ENCODE measurements around the gene IER2.
"Not testable (repeated sequence)": the region's sequence is repeated elsewhere in the genome, so short reads cannot be mapped to it uniquely, and the experiment has no call there.

The IER2 gene

DNA sequence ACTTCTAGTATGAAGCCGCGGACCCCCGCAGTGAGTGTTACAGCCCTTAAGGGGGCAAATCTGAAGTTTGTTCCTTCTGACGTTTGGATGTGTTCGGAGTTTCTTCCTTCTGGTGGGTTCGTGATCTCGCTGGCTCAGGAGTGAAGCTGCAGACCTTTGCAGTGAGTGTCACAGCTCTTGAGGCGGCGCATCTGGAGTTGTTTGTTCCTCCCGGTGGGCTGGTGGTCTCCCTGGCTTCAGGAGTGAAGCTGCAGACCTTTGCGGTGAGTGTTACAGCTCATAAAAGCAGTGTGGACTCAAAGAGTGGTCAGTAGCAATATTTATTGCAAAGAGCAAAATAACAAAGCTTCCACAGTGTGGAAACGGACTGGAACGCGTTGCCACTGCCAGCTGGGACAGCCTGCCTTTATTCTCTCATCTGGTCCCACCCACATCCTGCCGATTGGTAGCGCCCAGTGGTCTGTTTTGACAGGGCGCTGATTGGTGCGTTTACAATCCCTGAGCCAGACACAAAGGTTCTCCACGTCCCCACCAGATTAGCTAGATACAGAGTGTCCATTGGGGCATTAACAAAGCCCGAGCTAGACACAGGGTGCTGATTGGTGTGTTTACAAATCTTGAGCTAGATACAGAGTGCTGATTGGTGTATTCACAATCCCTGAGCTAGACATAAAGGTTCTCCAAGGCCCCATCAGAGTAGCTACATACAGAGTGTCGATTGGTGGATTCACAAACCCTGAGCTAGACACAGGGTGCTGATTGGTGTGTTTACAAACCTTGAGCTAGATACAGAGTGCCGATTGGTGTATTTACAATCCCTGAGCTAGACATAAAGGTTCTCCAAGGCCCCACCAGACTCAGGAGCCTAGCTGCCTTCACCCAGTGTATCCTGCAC lies 35.8 kb downstream of the IER2 start:
- H2BK120ac ChIP-seq (ENCODE audit: low read depth, low read length); DNase-seq; H3K4me2 ChIP-seq (ENCODE audit: low read length, poor library complexity, severe bottlenecking); H4K8ac ChIP-seq (ENCODE audit: low read length); H2AK5ac ChIP-seq (ENCODE audit: low read length, severe bottlenecking); H3K27me3 ChIP-seq (ENCODE audit: control insufficient read depth in 1 of 2, insufficient read depth in 1 of 2, low read length in 2 of 2); H3K4ac ChIP-seq (ENCODE audit: low read depth in 1 of 2, low read length in 2 of 2); H2AFZ ChIP-seq (ENCODE audit: low read depth, low read length); H3K4me3 ChIP-seq (ENCODE audit: insufficient read depth in 1 of 2, low read depth in 1 of 2, low read length in 2 of 2); H3K14ac ChIP-seq (ENCODE audit: low read length in 2 of 2); H3K27ac ChIP-seq (ENCODE audit: low read length, poor library complexity, severe bottlenecking); H2BK12ac ChIP-seq (ENCODE audit: low read length in 2 of 2); H3K9ac ChIP-seq (ENCODE audit: low read length); H3K23ac ChIP-seq (ENCODE audit: low read length in 2 of 2); H3K36me3 ChIP-seq (ENCODE audit: control insufficient read depth in 1 of 2, insufficient read depth in 2 of 2, low read depth in 1 of 2, low read length in 2 of 2); H3K79me1 ChIP-seq (replicated peaks; ENCODE audit: low read length, poor library complexity, severe bottlenecking); H3K4me1 ChIP-seq (ENCODE audit: control insufficient read depth, insufficient read depth, low read depth, low read length); H4K91ac ChIP-seq (ENCODE audit: low read length); H3K9me3 ChIP-seq (ENCODE audit: control insufficient read depth, low read length); H3K18ac ChIP-seq (ENCODE audit: low read depth in 1 of 2, low read length in 2 of 2); H2BK5ac ChIP-seq (ENCODE audit: low read depth, low read length, poor library complexity, severe bottlenecking); H2BK15ac ChIP-seq (ENCODE audit: low read depth, poor library complexity, severe bottlenecking): not testable (repeated sequence)
- WGBS: 92% methylated on average over 21 of the region's 22 CpGs

- not testable (repeated sequence) for H3K23ac ChIP-seq (ENCODE audit: low read length in 2 of 2); H2AFZ ChIP-seq (ENCODE audit: low read depth, low read length); H3K4ac ChIP-seq (ENCODE audit: low read depth in 1 of 2, low read length in 2 of 2); H3K4me1 ChIP-seq (ENCODE audit: control insufficient read depth, insufficient read depth, low read depth, low read length); H2BK12ac ChIP-seq (ENCODE audit: low read length in 2 of 2); H3K27me3 ChIP-seq (ENCODE audit: control insufficient read depth in 1 of 2, insufficient read depth in 1 of 2, low read length in 2 of 2); H3K4me3 ChIP-seq (ENCODE audit: insufficient read depth in 1 of 2, low read depth in 1 of 2, low read length in 2 of 2); DNase-seq; H3K27ac ChIP-seq (ENCODE audit: low read length, poor library complexity, severe bottlenecking); H3K9ac ChIP-seq (ENCODE audit: low read length); H3K14ac ChIP-seq (ENCODE audit: low read length in 2 of 2); H3K4me2 ChIP-seq (ENCODE audit: low read length, poor library complexity, severe bottlenecking); H2AK5ac ChIP-seq (ENCODE audit: low read length, severe bottlenecking); H2BK120ac ChIP-seq (ENCODE audit: low read depth, low read length); H4K8ac ChIP-seq (ENCODE audit: low read length); H3K18ac ChIP-seq (ENCODE audit: low read depth in 1 of 2, low read length in 2 of 2); H3K9me3 ChIP-seq (ENCODE audit: control insufficient read depth, low read length); H2BK5ac ChIP-seq (ENCODE audit: low read depth, low read length, poor library complexity, severe bottlenecking); H4K91ac ChIP-seq (ENCODE audit: low read length); H2BK15ac ChIP-seq (ENCODE audit: low read depth, poor library complexity, severe bottlenecking); H3K36me3 ChIP-seq (ENCODE audit: control insufficient read depth in 1 of 2, insufficient read depth in 2 of 2, low read depth in 1 of 2, low read length in 2 of 2); H3K79me1 ChIP-seq (replicated peaks; ENCODE audit: low read length, poor library complexity, severe bottlenecking)
- 95% methylated on average over 38 of the region's 38 CpGs for WGBS
These were observed 36.5 kb downstream of the IER2 start for GRCh38 chr19:13186688-13187087.

GRCh38 chr19:13187419-13187818 lies 37.2 kb downstream of the IER2 start:
- Histone ChIP-seq H3K14ac (ENCODE audit: low read length in 2 of 2) (no peak overlapping the region), H3K27me3 (ENCODE audit: control insufficient read depth in 1 of 2, insufficient read depth in 1 of 2, low read length in 2 of 2) (no peaks in the 10 kb centered on the region), H2BK15ac (ENCODE audit: low read depth, poor library complexity, severe bottlenecking) (no peak overlapping the region), H4K8ac (ENCODE audit: low read length) (no peak overlapping the region), H2AFZ (ENCODE audit: low read depth, low read length) (no peak overlapping the region), H3K4me2 (ENCODE audit: low read length, poor library complexity, severe bottlenecking) (no peak overlapping the region), H3K23ac (ENCODE audit: low read length in 2 of 2) (no peak overlapping the region), H3K18ac (ENCODE audit: low read depth in 1 of 2, low read length in 2 of 2) (no peak overlapping the region), H2BK120ac (ENCODE audit: low read depth, low read length) (no peak overlapping the region), H3K4me1 (ENCODE audit: control insufficient read depth, insufficient read depth, low read depth, low read length) (no peaks in the 10 kb centered on the region), H3K27ac (ENCODE audit: low read length, poor library complexity, severe bottlenecking) (no peak overlapping the region), H2AK5ac (ENCODE audit: low read length, severe bottlenecking) (no peak overlapping the region), H3K4me3 (ENCODE audit: insufficient read depth in 1 of 2, low read depth in 1 of 2, low read length in 2 of 2) (no peak overlapping the region), H3K9me3 (ENCODE audit: control insufficient read depth, low read length) (no peaks in the 10 kb centered on the region), H2BK5ac (ENCODE audit: low read depth, low read length, poor library complexity, severe bottlenecking) (no peak overlapping the region), H3K4ac (ENCODE audit: low read depth in 1 of 2, low read length in 2 of 2) (no peak overlapping the region), H3K79me1 (replicated peaks; ENCODE audit: low read length, poor library complexity, severe bottlenecking) (no peaks in the 10 kb centered on the region), H4K91ac (ENCODE audit: low read length) (no peak overlapping the region), H3K36me3 (ENCODE audit: control insufficient read depth in 1 of 2, insufficient read depth in 2 of 2, low read depth in 1 of 2, low read length in 2 of 2) (no peaks in the 10 kb centered on the region), H3K9ac (ENCODE audit: low read length) (no peak overlapping the region), H2BK12ac (ENCODE audit: low read length in 2 of 2) (no peak overlapping the region)
- no peak for DNase-seq
- 98% methylated on average over 4 of the region's 4 CpGs for WGBS

- Histone ChIP-seq H3K23ac (ENCODE audit: low read length in 2 of 2) (no peak overlapping the region), H2AK5ac (ENCODE audit: low read length, severe bottlenecking) (no peak overlapping the region), H2AFZ (ENCODE audit: low read depth, low read length) (no peak overlapping the region), H3K27me3 (ENCODE audit: control insufficient read depth in 1 of 2, insufficient read depth in 1 of 2, low read length in 2 of 2) (no peaks in the 10 kb centered on the region), H4K91ac (ENCODE audit: low read length) (no peak overlapping the region), H2BK12ac (ENCODE audit: low read length in 2 of 2) (no peak overlapping the region), H3K36me3 (ENCODE audit: control insufficient read depth in 1 of 2, insufficient read depth in 2 of 2, low read depth in 1 of 2, low read length in 2 of 2) (no peaks in the 10 kb centered on the region), H3K4ac (ENCODE audit: low read depth in 1 of 2, low read length in 2 of 2) (no peak overlapping the region), H3K9ac (ENCODE audit: low read length) (no peak overlapping the region), H2BK5ac (ENCODE audit: low read depth, low read length, poor library complexity, severe bottlenecking) (no peak overlapping the region), H2BK120ac (ENCODE audit: low read depth, low read length) (no peak overlapping the region), H3K4me1 (ENCODE audit: control insufficient read depth, insufficient read depth, low read depth, low read length) (no peaks in the 10 kb centered on the region), H3K79me1 (replicated peaks; ENCODE audit: low read length, poor library complexity, severe bottlenecking) (no peaks in the 10 kb centered on the region), H3K9me3 (ENCODE audit: control insufficient read depth, low read length) (no peaks in the 10 kb centered on the region), H3K18ac (ENCODE audit: low read depth in 1 of 2, low read length in 2 of 2) (no peak overlapping the region), H3K27ac (ENCODE audit: low read length, poor library complexity, severe bottlenecking) (no peak overlapping the region), H3K4me3 (ENCODE audit: insufficient read depth in 1 of 2, low read depth in 1 of 2, low read length in 2 of 2) (no peak overlapping the region), H3K14ac (ENCODE audit: low read length in 2 of 2) (no peak overlapping the region), H3K4me2 (ENCODE audit: low read length, poor library complexity, severe bottlenecking) (no peak overlapping the region), H2BK15ac (ENCODE audit: low read depth, poor library complexity, severe bottlenecking) (no peak overlapping the region), H4K8ac (ENCODE audit: low read length) (no peak overlapping the region)
- WGBS: 70% methylated on average over 4 of the region's 4 CpGs
- DNase-seq: no peak
These were observed 39.4 kb downstream of the IER2 start for GRCh38 chr19:13189600-13189999.

All from mesenchymal stem cell (in vitro differentiated cells and primary cell).